ENCODE data around the gene ACAA1.
"Not testable (repeated sequence)": the region's sequence is repeated elsewhere in the genome, so short reads cannot be mapped to it uniquely, and the experiment has no call there.

The ACAA1 gene

DNA sequence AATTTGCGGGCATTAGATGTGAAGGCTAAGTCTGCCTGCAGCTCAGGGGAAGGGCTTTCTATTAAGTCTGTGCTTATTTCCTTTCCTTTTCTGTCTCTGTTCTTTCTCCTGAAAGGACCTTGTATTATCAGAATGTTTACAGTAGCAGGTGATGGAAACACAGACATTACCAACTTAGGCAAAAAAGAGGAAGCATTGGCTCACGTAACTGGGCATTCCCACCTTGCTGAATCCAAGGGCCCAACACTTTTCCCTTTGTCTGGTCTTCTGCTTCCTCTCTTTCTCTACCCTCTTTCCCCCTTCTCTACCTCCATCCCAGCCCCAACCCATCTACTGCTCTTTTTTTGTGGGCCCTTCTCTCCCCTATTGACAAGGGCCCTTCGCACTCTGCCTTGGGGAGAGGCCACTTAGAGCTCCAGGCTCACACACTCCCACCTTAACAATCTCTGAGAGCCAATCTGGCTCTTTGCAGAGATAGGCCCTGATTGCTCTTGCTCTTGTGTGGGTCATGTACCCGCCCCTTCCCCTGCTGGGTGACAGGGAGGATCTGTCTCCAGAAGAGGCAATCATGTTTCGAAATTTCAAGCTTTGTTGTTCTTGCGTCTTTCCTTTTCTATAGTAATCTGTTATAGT lies 35.0 kb downstream of the ACAA1 start:
- DNase-seq (ENCODE audit: low spot score), result no peak

DNA sequence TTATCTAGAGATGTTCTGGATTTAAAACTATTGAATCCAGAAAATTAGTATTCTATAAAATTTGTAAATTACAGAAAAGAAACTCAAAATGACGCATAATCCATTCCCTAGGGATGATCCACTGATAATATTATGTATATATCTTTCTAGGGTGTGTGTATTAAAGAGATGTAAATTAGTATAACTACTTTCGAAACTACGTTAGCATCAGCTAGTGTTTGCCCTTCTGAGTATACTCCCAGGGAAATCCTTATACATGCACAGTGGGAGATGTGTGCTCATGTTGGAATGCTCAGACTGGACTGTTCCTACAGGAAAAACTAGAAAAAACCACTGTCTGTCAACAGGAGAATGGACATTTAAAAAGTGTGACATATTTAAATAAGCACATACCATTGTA lies 36.4 kb downstream of the ACAA1 start:
- no peak for DNase-seq (ENCODE audit: low spot score)

DNA sequence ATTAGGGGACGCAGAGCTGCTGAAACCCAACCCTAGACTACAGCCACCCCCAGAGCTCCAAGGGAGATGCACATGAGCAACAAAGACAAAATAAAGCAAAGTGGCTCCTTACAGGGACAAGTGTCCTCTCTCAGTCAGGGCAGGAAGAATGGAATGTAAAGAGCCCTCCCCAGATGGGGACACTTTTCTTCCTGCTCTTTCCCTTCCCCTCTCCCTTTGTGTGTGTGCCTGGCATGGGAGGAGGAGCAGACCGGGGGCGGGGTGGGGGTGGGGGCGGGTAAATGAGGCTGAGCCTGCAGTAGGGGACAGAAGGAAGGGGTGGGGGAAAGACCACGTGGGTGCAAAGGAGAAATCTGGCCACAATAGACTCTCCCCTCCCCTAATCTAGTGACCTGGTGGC lies 37.4 kb downstream of the ACAA1 start:
- DNase-seq (ENCODE audit: low spot score), result no peak

DNA sequence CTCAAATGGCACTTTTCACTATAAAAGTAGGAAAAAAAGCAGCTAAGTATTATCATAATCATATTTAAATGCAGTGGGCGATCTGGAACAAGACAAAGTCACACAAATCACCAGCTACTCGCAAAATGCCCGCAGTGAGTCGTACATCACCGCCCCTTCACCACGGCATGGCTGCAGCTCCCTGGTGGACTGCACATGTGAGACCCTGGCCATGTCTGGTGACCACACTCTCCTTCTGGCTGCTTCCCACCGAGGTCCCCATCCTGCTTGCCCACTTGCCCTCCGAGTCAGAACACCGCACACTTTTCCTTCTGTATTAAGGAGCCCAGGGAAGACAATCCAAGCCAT lies 38.6 kb downstream of the ACAA1 start:
- DNase-seq (ENCODE audit: low spot score), result no peak

DNA sequence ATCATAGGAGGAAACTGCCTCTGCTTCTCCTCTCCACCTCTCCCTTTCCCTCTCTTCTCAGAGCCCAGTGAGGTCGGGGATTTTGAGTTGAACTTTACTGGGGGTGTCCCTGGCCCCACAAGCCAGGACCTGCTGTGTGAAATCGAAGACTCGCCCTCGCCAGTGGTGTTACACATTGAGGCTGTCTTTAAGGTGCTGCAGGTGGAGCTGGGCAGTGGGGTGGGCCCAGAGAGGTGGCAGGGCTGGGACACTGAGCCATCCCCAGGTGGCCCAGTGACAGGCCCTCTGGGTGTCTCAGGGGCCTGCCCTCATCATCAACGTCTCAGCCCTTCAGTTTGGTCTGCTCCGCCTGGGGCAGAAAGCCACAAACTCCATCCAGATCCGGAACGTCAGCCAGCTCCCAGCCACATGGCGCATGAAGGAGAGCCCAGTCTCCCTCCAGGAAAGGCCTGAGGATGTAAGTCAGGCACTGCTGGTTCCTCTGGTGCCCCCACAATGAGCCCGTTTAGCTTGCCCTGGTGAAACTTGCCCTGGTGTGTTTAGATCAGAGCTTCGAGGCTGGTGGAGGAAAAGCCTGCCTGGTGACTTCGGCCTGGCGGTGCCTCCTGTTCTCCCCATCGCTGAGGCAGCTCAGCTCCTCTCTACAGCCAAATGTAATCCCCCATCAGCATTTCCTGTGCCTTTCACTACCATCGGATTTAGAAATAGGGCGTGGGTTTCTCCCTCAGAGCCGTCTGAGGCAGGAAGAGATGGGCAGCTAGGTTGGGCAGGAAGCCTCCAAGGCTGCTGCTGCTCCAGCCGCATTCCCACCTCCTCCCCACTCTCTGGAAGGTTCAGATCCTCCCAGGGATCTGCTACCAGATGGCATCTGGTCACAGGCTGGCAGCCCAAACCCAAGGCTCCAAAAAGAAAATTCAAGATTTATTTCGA lies 39.2 kb downstream of the ACAA1 start:
- no peak for DNase-seq (ENCODE audit: low spot score)

DNA sequence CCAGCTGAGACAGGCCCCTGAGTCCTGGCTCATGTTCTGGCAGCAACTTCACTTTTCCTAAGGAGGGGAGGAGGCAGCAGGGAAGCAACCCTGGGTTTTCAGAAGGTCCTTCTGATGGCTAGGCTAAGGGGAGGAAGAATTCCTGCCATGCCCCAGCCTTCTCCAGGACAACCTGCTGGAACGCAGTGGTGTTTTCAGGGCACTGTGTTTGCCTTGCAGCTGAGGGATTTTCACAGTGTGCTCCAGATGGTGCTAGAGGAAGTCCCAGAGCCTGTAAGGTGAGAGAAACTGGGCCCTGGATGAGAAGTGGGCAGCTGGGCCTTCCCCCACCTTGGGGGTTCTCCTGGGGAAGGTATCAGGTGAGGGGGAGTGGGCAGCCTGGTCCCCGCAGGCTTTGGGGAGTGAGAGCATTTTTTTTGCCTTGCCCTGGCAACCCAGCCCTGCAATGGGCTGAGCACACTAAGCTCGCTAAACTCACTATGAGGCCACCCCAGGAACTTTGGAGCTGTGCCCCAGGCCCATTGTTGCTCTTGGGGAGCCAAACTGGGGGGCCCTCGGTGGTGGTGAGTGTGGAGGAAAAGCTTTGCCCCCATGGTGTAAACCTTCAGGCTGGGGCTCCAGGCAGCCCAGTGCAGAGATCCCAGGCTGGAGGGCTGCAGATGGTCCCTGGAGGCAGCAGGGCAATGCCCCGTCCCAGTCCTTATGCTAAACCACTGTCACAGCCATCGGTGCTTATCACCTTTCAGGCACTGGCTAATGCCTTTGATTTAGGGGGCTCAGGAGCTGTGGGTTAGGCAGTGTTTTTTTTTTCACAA lies 41.1 kb downstream of the ACAA1 start:
- no peak for DNase-seq (ENCODE audit: low spot score)

DNA sequence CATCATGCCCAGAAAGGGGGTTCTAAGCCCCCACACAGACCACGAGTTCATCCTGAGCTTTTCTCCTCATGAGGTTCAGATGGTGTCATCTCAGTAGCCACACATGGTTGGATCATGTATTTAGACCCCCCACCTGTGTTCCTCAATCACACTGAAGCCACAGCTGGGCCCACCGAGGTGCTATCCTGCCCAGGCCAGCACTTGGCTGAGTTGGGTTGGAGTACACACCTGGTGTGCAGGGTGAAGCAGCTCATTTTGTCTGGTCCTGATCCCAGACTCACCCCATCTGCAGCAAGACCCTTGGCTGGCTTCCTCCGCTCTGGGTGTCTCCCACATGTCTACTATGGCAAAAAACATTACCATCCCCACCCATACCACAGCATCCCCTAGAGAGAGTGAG lies 41.9 kb downstream of the ACAA1 start:
- DNase-seq (ENCODE audit: low spot score), result no peak

DNA sequence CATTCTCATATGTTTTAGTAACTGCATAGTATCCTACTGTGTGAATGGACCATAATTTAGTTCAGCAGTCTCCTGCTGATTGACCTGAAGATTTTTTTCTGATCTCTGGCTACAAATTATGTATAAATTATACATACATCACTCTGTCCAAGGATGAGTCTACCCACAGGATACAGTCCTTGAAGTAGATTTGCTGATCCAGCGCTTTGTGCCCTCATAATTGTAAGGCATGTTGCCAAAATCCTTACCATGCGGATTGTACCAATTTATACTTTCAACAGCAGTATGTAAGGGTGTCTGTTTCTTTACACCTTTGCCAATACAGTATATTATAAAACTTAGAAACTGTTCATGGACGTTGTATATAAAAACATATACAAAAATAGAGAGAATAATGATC lies 46.5 kb downstream of the ACAA1 start:
- DNase-seq (ENCODE audit: low spot score), result no peak

DNA sequence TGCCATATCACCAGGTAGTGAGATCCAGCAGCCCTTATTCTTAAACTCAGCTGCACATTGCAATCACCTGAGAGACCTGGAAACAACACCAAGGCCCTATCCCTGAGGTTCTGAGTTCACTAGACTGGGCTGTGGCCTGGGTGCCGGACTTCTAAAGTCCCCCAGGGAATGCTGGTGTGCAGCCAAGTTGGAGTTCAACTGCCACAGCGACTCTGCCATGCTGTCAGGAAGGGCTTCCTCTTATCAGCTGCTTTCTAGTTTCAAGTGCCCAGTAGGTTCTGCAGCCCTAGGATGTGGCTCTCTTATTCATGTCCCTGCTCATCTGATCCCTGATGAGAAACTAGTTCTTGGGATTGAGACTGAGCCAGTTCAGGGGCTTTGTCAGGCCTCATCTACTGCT lies 47.8 kb downstream of the ACAA1 start:
- no peak for DNase-seq (ENCODE audit: low spot score)

DNA sequence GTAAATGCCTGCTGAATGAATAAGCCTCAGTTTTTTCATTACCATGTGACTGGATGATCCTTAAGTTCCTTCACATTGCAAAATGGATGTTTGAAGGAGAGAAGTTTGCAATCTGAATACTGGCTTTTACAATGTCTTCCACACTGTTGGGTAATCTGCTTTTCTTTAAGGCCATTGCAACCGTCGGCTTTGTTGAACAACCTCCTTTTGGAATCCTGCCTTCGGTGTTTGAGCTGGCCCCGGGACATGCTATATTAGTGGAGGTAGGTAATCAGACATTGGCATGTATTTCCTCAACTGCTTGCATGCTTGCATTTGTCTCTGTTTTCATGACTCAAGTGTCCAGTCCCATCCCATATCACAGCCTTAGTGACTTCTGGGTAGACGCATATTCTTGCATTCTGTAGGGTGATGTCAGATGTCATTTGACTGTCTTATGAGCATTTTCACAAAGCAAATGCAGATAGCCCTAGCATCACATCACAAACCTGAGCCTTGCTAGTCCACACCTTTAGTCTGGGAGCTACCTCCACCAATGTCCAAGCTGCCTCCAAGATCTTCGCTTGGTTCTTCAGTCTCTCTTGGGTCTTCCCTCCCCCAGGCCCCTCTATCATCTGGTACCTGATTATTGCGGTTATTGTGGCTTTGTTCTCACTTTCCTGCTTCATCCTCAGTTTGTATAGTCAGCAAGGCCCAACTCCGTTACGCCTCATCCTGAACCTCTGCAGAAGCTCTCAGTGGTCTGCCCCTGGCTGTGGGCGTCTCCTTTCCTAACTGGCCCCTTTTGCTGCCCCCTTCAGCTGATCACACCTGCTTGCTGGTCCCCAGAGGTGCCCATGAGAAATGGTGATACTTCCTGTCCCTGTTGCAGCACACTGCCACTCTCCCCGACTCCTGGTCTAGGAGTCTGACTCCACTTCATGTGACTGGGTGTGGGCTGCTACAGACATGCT lies 48.5 kb downstream of the ACAA1 start:
- no peak for DNase-seq (ENCODE audit: low spot score)

DNA sequence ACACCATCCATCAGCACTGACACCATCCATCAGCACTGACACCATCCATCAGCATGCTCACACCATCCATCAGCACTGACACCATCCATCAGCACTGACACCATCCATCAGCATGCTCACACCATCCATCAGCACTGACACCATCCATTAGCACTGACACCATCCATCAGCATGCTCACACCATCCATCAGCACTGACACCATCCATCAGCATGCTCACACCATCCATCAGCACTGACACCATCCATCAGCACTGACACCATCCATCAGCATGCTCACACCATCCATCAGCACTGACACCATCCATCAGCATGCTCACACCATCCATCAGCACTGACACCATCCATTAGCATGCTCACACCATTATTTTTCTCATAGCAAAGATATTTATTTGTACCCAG lies 49.6 kb downstream of the ACAA1 start:
- not testable (repeated sequence) for DNase-seq (ENCODE audit: low spot score)

DNA sequence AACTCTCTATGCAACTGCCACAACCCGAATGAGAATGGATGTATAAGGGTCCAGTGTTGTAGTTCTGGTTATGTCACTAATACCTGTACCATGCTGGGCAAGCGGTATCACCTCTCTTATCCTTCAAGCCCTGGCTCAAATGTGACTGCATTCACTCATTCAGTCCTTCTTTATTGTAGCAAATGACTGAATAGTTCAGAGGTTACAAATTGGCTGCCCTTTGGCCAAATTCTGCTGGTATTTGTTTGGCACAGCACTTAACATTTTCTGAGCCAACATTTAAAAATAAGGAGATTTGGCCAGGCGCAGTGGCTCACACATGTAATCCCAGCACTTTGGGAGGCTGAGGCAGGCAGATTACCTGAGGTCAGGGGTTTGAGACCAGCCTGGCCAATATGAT lies 50.4 kb downstream of the ACAA1 start:
- DNase-seq (ENCODE audit: low spot score), result no peak

DNA sequence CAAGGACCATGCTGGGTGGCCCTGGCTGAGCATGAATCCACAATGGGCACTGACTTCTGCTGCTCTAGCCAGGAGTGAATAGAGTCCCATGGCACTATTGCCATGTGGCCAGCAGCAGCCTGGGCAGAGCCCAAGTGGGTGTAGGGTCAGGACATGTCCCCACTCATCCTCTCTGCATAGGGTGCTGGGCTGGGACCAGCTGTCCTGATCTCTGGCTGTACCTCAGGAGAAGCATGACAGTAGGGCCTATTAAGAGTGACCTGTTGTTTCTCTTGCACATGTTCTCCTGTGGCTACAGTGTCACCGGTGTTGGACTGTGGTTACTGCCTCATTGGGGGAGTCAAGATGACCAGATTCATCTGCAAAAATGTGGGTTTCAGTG lies 51.0 kb downstream of the ACAA1 start:
- DNase-seq (ENCODE audit: low spot score), result no peak

DNA sequence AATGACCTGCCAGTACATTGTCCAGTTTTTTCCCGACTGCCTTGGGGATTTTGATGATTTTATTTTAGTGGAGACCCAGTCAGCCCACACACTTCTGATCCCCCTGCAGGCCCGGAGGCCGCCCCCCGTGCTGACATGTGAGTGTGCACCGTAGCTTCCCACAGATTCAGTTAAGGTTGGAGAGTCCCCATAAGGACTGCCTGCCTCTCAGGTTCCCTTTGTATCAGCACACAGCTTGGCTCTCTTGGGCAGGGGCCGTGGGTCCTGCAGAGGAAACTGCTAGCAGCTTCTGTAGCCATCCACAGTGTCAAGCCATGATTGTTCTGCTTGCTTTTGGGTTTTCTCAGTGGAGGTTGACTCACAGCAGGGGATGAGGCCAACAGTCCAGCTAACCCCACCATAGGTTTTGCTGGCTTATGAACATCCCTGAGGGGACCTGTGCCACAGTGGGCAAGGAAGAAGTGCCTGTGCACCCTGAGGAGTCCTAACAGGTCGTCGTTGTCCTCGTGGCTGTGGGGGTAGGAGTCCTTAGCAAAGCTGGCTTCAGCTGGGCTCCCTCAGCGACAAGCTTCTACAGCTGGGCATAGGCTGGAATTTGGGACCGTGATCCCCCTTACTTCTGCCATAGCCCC lies 51.5 kb downstream of the ACAA1 start:
- no peak for DNase-seq (ENCODE audit: low spot score)

DNA sequence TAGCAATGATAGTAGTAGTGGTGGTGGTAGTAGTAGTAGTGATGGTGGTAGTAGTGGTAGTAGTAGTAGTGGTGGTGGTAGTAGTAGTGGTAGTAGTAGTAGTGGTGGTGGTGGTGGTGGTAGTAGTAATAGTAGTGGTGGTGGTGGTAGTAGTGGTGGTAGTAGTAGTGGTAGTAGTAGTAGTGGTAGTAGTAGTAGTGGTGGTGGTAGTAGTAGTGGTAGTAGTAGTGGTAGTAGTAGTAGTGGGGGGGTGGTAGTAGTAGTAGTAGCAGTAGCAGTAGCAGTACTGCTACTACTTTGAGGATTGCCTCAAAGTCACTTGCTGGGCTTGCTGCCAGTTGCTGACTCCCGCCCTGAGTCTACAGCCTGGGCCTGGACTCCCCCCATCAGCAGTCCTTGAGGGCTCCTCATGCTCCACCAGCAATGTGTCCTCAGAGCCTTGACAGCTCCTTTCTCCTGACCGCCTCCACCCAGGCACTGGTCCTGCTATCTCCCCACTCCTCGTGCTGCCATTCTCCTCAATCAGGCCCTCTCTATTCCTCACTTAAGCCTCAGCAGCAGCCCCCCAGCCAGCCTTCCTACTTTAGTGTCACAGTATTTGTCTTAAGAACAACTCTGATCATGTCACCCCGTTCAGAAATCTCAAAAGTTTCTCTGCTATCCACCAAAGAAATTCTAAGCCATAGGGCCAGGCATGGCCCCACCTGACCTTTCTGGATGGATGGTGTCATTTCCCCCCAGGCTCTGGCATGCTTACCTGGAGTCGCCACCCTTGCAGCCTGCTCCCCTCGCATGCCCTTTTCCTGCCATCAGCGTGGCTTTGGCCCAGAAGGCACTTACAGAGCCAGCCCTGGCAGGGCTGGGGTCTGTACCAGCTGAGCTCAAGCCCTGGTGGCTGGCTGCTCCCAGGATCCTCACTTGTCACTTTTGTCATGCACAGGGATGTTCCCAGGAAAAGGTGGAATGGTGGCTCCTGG lies 52.3 kb downstream of the ACAA1 start:
- no peak for DNase-seq (ENCODE audit: low spot score)

DNA sequence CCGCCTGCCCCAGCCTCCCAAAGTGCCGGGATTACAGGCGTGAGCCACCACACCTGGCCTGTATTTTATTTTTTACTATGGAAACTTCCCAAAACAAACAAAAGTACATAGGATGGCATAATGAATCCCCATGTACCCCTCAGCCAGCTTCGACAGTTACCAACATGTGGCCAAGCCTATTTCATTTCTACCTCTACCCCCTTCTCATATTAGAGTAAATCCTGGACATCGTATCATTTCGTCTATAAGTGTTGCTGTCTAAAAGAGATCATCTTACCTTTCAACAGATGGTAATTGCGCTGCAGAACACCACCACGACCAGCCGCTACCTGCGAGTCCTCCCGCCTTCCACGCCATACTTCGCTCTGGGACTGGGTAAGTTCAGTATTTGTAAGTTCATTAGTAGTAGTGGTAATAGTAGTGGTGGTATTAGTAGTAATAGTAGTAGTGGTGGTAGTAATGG lies 53.0 kb downstream of the ACAA1 start:
- DNase-seq (ENCODE audit: low spot score), result no peak

DNA sequence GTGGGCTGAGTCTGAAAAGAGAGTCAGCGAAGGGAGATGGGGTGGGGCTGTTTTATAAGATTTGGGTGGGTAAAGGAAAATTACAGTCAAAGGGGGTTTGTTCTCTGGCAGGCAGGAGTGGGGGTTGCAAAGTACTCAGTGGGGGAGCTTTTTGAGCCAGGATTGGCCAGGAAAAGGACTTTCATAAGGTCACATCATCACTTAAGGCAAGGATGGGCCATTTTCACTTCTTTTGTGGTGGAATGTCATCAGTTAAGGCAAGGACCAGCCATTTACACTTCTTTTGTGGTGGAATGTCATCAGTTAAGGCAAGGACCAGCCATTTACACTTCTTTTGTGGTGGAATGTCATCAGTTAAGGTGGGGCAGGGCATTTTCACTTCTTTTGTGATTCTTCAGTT lies 53.7 kb downstream of the ACAA1 start:
- not testable (repeated sequence) for DNase-seq (ENCODE audit: low spot score)

DNA sequence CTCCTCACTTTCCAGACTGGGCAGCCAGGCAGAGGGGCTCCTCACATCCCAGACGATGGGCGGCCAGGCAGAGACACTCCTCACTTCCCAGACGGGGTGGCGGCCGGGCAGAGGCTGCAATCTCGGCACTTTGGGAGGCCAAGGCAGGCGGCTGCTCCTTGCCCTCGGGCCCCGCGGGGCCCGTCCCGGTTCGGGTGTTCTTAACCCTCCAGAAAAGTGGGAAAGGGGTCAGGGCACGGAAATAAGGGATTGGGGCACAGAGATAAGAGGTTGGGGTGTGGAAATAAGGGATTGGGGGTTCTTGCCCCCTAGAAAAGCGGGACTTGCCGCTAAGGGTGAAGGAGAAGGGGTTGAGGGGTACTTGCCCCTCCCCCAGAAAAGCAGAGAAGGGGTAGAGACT lies 54.6 kb downstream of the ACAA1 start:
- not testable (repeated sequence) for DNase-seq (ENCODE audit: low spot score)

DNA sequence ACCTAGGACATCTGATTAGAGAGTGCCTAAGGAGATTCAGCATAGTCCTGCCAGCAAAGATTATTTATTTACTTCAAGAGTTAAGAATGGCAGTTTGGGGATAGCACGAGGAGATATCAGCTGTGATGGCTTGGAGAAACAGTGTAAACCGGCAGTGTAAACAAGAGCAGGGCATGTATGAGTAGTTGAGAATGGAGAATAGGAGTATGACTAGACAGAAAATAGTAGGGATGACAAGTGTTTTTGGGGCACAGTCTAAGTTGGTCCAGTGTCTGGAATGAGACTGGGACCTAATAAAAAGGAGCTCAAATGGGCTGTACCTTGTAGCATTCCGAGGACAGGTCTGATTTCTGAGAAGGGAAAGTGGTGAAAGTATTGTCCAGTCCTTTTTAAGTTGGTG lies 59.9 kb downstream of the ACAA1 start:
- not testable (repeated sequence) for DNase-seq (ENCODE audit: low spot score)
